GM18951 (cell line): ENCODE data around the gene MCL1.
"Not testable (repeated sequence)": the region's sequence is repeated elsewhere in the genome, so short reads cannot be mapped to it uniquely, and the experiment has no call there.

Experiments
- POLR2A ChIP-seq: IDR thresholded peaks from 4 replicates; pipeline ENCODE4 v1.6.1; 2011; ENCODE audit warnings: mild to moderate bottlenecking; ENCODE audit not compliant: insufficient read length, insufficient read depth; ENCODE audit errors: extremely low read depth
- in situ Hi-C: fragments of 300-500 bp; cut with MboI; formaldehyde crosslinking; loops from one replicate; pipeline ENCODE4 v1.12.0; 2022; ENCODE audit warnings: low sequenced_read_pairs, mixed read lengths, inconsistent platforms; ENCODE audit not compliant: unreplicated experiment

The MCL1 gene

GRCh38 chr1:150579945-150580642 lies 684 bp upstream of the MCL1 start:
- no peak for TF ChIP-seq POLR2A
- in situ Hi-C loops: no loop called here

- in situ Hi-C loops: no loop called here
- no peak for TF ChIP-seq POLR2A
Observed at GRCh38 chr1:150578272-150579109, 919 bp downstream of the MCL1 start.

DNA sequence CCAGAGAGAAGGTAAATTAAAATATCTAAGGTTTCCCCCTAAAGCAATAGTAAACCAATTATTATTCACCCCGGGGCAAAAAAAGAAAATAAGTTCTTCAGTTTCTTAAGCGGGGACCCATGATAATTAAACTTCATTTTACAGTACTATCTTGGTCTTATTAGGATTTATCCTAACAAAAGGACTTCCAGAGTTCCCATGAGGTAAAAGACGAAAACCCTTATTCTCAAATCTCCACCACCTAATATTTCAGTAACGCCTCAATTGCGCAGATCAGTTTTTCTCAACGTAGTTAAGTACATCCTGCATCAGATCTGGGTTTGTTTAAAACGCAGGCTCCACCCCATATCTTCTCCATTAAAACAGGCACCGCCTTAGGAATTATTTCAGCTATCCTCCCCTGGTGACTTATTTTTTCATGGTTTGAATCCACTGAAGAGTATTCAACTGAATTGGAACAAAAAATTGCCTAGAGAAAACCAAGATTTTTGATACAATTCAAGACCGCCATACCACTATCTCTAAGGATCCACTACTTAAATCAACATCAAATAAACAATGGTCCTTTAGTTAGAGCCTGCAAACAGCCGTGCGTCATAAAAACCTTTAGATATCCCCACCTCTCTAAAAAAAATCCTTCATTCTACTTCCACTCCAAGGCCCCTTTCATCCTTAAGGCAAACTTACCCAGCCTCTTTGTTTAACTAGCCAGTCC lies 1.7 kb downstream of the MCL1 start:
- in situ Hi-C loops: no loop called here

GRCh38 chr1:150576794-150577556 lies 2.4 kb downstream of the MCL1 start:
- in situ Hi-C loops: no loop called here
- no peak for TF ChIP-seq POLR2A

More for the DNA sequence above, 1.7 kb downstream of the MCL1 start:
- no peak for TF ChIP-seq POLR2A

DNA sequence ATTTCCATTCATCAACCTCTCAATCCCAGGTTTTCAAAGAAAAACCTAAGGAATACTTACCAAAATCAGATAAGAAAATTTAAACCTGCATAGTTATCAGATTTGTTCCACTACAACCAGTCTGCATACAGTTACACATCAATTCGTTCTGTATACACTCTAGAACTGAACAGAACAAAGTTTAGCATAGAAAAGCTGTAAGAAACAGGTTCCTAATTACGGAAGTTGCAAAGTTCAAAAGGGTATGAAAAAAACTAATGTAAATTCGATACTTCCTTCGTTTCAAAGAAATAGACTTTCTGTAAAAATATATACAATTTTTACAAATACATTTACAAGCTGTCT lies 3.1 kb downstream of the MCL1 start:
- in situ Hi-C loops: no loop called here
- no peak for TF ChIP-seq POLR2A

- in situ Hi-C loops: no loop called here
- TF ChIP-seq POLR2A: no peak
Observed at GRCh38 chr1:150575518-150576366, 3.7 kb downstream of the MCL1 start.

- in situ Hi-C loops: no loop called here
- no peak for TF ChIP-seq POLR2A
Observed at GRCh38 chr1:150575072-150575489, 4.3 kb downstream of the MCL1 start.

GRCh38 chr1:150574260-150575071 lies 4.9 kb downstream of the MCL1 start:
- TF ChIP-seq POLR2A: no peak
- in situ Hi-C loops: no loop called here

- in situ Hi-C loops: not testable (repeated sequence)
Observed at GRCh38 chr1:150573648-150574071, 5.8 kb downstream of the MCL1 start.

- in situ Hi-C loops: no loop called here
- TF ChIP-seq POLR2A: peak; percentile 43
Observed at GRCh38 chr1:150572918-150573647, 6.3 kb downstream of the MCL1 start.

DNA sequence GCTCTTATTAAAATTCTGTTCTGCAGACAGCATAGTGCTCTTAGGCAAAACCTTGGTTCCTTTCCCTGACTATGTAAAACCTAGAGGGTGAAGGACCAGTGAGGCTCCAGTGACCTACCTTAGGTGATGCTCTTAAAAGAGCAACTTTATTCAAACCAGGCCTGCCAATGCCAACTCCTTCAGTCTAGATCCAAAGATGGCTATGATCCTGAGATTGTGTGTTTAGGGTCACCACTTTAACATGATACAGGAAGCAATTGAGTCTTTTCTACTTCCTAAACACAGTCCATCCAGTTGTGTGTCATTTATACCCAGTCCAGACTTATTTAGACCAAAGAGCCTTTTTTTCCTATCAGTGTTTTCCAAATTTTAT lies 10.8 kb downstream of the MCL1 start:
- in situ Hi-C loops: loop anchor here (5.0 kb wide), 1 partner anchor 44 kb away; no protein-coding TSS in a partner anchor
- peak; percentile 42 for TF ChIP-seq POLR2A
